GM10847 (cell line): ENCODE measurements around the gene HDAC5.

Experiments used
- POLR2A ChIP-seq: IDR thresholded peaks from 2 replicates; pipeline ENCODE4 v1.6.1; 2011; ENCODE audit not compliant: insufficient read length; ENCODE audit errors: extremely low read depth

HDAC5 gene

DNA sequence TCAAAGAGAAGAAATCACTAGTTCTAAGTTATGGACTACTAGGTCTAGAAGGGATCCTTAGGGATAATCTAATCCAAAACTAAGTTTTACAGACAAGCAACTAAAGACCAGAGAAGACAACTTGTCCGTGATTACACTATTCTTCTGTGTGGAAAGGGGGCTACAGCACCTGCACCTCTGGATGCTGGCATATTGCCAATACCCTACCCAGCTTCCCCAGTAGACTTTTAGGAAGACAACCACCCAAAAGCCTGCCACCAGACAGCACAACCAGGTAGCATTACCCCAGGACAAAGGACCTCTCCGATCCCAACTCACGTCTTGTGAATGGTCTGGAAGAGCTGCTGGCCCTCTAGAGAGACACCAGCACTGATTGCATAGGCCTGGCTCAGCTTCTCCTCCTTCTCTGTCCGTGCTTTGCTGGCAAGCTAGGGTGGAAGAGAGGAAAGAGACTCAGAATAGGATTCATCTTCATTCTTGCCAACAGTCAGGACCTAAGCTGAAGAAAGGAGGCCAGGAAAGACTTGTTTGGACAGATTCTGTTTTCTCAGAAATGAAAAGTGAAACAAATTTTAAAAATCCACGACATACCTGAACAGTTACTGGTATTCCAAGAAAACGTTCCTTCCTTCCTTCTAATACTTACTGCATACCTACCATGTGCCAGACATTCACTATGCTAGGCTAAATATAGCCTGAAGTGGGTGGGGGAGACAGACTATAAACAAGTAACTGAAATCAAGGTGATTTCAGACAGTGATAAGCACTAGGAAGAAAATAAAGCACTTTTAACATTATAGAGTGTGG, 83.4 kb downstream of the HDAC5 start:
- TF ChIP-seq POLR2A: no peak

DNA sequence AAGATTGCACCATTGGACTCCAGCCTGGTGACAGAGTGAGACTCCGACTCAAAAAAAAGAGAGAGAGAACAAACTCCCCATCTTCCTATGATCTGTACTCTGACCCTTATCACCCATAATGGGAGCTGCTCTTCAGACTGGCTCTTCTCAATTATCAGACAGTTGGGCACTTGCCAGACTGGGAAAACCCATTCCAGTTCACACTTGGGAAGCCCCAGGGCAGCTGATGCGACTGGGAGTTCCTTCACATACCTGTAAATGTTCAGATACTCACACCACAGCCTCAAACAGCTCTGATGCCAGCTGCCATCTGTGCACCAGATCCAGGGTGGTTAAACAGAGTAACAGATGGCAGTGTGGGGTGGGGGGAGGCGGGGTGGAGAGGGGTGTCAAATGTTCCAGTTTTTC, 84.8 kb downstream of the HDAC5 start:
- TF ChIP-seq POLR2A: no peak

DNA sequence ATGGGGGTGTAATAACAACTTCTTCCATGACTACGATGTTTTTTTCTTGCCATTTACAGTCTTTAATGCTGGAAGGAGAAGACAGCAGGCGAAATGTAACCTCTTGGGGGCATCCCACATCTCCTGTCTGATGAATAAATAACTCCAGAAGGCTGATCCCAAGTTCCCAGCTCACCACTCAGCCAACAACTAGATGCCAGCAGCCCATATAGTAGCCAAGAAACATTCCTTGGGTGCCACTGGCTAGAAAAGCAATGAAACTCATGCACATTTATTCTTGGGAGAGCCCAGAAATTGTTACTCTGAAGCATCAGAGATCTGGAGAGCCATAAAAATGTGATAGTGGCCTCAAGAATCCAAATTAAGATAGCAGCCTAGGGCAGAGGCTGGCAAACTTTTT, 86.0 kb downstream of the HDAC5 start:
- TF ChIP-seq POLR2A: no peak

DNA sequence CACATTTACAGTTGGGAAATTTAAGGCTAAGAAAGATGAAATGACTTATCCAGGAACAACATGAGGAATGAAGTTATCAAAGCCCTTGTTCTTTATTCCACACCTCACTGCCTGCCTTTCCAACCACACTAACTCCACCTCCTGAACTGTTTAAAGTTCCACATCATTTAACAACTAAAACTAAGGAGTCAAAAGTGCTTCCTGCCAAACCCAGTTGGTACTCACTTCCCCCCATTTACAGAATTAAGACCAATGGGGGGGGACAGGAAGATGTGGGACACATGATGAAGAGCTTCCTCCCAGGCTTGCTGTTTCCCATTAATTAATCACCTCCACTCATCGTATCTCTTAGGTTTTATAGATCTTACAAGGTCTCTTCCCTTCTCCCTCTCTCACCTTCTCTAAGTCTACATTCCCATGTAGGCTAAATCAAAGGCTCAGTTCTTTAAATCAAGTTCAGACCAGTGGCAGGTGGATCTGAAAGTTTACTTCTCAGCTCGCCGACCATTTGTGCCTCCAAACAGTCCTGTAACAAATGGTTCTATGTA, 89.5 kb downstream of the HDAC5 start:
- no peak for TF ChIP-seq POLR2A

DNA sequence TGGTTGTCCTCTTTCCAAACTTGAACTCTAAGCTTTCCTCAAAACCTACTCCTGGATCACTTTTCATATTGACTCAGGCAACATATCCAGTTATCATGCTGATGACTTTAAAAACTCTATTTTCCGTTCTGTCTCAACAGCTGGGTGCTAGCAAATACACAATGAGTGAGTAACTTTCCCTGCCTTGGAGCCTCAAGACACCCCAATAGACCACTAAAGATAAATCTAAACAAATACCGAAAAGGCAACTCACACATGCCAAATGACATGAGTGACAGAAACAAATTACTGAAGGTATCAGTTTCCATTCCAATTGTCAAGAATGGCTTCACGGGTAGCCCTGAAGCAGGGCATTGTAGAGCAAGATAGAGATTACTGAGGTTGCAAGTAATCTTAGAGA, 93.0 kb downstream of the HDAC5 start:
- TF ChIP-seq POLR2A: no peak

DNA sequence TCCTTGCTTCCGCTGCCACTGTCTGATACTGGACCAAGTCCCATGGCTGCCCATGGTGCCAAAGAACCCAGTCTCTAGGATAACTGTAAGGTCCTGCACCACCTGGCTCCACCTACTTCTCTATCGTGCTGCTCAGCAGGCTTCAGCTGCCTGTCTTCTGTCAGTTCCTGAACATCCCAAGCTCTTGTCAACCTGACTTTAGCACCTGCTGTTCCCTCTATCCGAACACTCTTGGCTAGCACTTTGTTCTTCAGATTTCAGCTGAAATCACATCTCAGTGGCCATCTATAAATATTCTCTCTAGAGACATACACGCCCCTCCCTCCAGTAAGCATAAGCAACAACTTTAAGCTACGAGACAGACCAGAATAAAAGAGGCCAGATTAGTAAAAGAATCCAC, 93.7 kb downstream of the HDAC5 start:
- no peak for TF ChIP-seq POLR2A
